RPMI7951 (cell line): ENCODE data around the gene SUCLA2. TPM values are rescaled to one million over a fixed set of nuclear protein-coding genes. Genes with fewer than 3 reads are reported as not detected.

Experiments used
- DNase-seq: peaks from one replicate; pipeline ENCODE4 v3.0.0-alpha.2; 2012; ENCODE audit warnings: low read depth
- total RNA-seq: library from RNA; depleted of rRNA; stranded (reverse); fragments of >200 nt; shearing (Covaris generic); gene quantifications from 2 replicates; pipeline ENCODE4 v1.2.3, GENCODE V29; 2014; rRNA removed

Gene SUCLA2
- 40.7 and 59.1 TPM in 2 replicates for total RNA-seq

DNA sequence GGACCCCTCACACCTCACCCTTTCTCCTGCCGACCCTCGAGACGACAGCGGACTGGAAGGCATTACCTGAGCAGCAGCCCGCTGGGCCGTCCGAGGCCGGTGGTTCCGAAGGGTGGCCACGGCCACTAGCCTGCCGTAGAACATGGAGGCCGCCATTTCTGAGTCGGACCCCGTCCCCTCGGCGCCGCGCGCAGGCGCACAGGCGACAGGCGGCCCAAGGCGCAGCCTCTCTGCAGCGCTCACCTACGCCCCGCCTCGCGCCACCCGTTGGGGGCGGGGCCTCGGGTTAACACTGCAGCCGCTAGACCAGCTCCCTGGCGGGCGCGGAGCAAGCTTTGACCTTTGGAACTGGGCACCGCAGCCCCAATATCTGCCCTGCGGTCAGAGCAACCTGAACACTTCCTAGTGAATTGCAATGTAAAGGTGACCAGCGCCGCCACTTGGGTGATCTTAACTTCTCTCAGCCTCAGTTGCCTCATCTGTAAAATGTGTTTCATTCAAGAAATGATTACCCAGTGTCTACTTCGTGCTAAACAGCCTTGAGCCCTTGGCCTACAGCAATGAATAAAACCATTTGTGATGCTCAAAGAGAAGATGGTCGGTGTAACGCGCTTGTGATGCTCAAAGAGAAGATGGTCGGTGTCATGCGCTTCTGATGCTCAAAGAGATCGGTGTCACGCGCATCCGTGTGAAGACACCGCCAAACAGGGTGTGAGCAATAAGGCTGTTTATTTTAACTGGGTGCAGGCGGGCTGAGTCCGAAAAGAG is at the start of gene SUCLA2:
Gene SUCLA2 (minus strand): TSS at position 160 of the 768 bp plus-strand sequence. CDS start 4 bp downstream, at position 156.
- DNase-seq, result peak; percentile 83

DNA sequence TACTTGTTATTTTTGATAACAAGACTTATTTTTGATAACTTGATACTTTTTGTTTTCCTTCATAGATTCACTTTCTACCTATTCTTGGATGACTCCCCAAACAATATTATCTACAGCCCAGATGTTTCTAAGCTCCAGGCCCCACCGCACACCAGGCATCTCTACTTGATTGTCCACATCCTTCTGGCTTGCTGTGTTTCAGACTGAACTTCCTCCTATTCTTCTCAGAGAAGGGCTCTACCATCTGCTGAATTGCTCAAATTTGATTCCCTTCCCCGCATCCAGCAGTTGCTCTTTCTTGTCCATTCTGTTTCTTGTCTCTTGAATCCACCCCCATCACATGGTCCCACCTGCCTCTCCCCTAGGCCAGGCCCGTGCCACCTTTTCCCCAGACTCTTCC is 49.5 kb upstream of the SUCLA2 start:
- DNase-seq, result no peak

DNA sequence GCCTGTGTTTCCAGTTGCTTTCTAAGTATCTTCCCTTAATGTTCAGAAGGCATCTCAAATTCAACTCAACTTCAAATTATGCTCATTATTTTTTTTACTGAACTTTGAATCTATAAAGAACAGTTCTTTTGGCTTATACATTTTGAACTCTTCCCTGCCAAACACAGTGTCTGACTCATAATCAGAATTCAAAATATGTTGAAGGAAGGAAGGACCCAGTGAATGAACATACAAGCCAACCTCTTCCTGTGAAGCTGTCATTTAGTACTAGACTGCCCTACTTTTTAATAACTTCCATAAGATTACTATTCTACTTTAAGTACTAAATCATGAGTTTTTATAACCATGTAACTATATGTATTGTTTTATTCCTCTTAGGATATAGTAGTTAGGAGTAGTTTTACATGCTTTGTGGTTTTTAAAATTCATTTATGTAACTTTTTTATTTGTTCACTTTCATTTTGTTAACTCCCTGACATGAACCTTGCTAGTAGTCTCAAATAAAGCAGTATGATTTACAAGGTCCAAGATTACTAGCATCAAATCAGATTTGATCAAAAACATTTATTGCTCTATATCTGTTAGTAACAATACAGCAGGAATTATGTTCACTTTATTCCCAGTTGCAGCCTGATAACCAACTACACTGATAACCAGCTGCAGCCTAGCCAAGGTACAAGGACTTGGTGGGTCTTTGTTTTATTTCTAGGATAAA is 42.9 kb upstream of the SUCLA2 start:
- no peak for DNase-seq

DNA sequence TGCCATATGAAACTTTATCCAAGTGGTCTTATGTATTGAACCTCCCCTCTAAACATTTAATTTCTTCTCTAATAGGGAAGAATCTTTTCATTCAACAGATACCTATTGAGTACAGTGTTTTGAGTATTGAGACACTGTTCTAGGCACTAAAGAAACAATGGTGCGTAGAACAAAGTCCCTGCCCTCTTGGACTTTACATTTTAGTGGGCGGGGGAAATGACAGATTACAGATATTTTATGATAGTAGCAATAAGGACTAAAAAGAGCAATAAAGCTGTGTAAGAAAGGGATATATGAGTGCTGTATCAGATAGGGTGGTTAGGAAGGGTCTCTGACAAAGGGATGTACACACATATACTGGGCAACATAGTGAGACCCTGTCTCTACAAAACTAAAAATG is 41.8 kb upstream of the SUCLA2 start:
- no peak for DNase-seq

DNA sequence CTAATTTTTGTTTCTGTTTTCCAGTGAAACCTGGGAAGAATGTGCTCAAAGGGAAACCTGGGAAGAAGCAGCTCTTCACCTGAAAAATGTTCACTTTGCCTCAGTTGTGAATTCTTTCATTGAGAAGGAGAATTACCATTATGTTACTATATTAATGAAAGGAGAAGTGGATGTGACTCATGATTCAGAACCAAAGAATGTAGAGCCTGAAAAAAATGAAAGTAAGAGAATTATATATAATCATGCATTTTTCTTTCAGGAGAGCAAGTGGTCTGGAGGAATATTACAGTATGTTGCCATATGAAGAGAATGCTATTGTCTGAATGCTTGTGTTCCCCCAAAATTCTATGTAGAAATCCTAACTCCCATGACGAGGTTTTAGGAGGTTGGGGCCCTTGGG is 39.8 kb upstream of the SUCLA2 start:
- DNase-seq, result no peak

DNA sequence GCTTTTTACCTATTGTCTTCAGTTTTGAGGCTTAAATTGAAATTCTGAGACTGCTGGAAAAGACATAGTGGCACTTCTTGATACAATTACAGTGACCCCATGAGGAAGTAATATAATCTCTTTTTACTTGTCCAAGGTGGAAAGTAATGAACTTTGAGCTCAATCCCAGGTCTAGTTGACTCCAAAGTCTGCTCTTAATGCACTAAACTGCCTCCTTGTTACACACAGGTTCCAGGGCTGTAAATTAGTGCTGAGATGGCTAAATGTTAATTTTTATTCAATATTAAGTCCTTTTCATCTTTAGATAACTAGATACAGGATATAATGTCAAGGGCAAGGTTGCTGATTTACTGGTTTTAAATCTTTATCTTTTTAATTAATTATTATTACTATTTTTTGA is 39.0 kb upstream of the SUCLA2 start:
- no peak for DNase-seq

DNA sequence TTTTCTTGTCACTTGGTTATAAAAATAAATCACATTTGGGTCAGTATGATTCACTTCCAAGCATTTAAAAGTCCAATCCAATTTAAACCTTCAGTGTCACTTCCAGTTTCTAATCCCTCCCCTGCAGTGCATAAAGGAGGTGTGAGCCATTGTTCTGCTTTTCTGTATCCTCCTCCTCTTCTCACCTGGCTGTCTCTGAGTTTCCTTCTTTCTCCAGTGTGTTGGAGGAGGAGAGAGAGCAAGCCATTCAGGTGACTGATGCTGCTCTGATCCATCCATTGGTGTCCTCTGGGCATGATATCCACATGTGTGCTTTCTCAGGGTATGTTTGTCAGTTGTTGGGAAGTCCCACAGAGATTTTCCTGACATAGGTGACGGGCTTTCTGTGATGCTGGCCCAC is 37.7 kb upstream of the SUCLA2 start:
- DNase-seq, result no peak

DNA sequence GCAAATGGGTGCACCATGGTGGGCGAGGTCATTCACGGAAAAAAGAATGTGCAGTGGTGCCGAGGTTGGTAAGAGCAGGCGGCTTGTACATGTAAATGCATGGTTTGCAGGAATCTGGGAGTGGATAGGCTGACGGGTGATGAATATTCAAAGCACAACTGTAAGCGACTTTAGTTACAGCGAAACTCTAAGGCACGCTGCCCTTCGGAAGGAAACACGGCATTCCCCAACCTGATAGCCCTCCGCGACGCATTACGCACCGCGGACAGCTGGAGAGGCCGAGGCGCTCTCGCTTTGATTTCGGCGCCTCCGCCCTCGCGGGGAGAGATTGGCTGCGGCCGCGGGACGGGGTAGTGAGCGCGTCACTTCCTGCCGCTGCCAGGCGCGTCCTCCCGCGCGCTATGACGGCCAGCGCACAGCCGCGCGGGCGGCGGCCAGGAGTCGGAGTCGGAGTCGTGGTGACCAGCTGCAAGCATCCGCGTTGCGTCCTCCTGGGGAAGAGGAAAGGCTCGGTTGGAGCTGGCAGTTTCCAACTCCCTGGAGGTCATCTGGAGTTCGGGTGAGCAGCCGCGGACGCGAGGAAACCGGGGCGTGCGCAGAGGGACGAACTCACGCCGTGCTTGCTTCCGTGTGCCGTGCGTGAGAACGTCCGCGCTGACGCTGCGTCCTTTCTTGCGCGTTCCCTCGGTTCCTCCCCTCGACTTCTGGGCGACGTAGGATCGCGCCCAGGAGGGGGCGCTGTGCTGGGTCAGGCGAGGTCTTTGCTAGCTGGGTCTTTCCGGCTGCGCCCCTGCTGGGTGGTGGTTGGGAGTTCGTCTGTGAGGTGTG is 36.5 kb upstream of the SUCLA2 start, which contains the start of gene NUDT15:
Gene NUDT15 (plus strand): TSS at position 381 of the 828 bp plus-strand sequence. CDS start 21 bp downstream, at position 402.
- peak; percentile 92 for DNase-seq

DNA sequence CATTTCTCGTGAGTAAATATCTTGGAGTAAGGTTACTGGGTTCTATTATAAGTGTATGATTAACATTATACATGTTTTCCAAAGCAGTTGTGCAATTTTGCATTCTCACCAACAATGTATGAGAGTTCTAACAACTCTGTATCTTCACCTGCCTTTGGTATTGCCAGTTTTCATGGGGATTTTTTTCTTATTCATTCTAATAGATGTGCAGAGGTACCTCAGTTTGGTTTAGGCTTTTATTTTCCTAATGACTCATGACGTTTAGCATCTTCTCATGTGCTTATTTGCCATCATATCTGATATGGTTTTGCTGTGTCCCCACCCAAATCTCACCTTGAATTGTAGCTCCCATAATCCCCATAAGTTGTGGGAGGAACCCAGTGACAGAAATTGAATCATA is 28.8 kb upstream of the SUCLA2 start:
- DNase-seq, result no peak

DNA sequence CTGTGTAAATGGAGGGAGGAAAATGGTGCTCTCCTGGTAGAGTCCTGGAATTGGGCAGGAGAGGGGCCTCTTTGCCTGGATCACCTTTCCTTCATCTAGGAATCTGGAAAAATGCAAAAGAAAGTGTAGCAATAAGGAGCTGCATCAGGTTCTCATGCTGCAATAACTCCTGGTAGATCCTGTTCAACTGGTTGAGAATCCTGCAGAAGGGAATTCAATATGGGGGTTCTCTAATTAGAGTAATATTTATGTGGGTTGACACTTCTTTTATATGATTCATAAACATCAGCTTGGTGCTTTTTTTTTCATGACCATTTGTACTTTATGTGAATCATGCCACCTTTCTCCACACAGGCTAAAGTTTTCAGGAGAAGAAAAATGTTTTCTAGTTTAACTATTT is 27.0 kb upstream of the SUCLA2 start:
- DNase-seq, result no peak

DNA sequence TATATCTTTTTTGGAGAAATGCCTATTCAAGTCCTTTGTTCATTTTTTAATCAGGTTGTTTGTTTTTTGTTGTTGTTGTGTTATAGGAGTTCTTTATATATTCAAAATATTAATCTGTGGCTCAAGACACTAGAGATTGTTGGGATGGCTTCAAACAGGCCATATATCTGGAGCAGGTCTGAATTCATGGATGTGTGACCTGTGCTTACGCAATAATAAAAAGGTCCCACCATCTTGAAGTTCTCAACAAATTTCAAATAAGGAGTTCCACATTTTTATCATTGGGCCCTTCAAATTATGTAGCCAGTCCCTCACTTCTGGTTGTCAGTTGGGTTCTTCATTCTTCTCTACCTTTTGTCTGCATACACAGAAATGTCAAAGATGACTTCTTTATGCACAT is 18.7 kb upstream of the SUCLA2 start:
- no peak for DNase-seq

DNA sequence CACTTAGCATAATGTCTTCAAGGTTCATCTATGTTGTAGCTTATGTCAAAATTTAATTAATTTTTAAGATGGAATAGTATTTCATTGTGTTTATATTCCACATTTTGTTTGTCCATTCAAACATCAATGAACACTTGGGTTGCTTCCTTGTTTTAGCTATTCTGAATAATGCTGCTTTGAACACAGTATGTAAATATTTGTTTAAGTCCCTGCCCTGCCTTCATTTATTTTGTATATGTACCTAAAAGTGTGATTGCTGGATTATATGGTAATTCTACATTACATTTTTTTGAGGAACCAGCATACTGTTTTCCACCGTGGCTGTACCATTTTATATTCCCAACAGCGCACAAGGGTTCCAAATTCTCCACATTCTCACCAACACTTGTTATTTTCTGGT is 17.6 kb upstream of the SUCLA2 start:
- no peak for DNase-seq

DNA sequence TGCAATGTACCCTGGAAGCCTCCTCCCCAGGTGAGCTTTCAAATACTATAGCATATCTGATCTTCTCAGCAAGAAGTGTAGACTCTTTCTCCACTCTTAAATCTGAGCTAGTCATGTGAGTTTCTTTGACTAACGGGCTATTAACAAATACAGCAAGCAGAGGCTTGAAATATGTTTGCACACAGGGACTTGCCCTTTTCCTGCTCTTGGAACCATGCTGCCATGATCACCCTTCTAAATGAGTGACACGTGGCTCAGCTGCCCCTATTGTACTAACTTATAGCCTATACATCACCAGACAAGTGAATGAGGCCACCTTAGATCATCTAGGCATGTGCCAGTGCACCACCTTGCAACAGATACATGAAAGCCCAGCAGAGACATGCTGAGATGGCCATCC is 13.3 kb upstream of the SUCLA2 start:
- DNase-seq, result no peak

DNA sequence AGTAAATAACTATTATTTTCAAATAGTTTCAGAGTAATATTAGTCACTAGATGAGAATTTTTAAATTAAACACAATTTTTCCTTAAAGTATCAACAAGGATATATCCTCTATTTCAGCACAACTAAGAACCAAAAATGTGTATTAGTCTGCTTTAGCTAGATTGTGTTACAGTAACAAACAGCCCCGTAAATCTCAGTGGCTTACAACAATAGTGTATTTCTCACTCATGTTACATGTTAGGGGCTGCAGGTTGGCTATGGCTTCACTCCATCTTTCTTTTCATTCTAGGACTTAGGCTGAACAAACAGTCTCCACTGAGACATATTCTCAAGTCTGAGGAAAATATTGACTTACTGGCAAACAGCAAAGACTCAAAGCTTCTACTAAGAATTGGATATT is 11.6 kb upstream of the SUCLA2 start:
- DNase-seq, result no peak

DNA sequence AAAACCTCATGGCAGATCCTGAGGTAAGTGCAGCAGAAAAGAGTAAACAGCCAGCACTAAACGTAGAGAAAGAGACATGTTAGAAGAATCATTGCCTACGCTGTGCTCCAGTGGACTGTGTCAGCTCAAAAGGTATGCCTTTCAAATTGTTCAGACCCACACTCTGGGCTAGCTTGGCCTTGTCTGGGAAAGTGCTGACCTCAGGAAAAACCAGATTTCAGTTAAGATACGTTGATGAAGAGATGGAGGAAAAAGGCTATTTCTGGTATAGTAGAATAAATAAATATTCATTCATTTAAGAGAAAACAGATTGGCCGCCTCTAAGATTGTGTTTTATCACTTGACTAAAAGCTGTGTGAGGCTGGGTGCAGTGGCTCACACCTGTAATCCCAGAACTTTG is 9.6 kb upstream of the SUCLA2 start:
- no peak for DNase-seq

DNA sequence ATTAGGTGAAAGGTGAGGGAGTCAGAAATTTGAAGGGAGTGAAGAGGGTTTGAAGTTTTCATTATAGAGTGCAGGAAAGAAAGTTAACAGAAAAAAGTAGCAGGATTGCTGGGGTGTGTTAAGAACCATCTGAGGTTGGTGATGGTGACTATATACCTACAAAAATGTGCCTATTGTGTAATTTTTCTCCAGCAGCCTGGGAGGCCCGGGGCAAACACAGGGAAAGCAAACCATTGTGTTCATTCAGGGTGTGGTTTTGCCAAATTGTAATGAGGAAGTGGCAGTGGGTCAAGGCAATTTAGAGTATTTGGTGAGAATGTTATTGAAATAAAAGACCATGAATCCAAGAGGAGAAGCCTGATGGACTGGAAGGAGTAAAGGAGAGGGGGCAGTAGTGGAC is 8.2 kb upstream of the SUCLA2 start:
- DNase-seq, result peak; percentile 76

DNA sequence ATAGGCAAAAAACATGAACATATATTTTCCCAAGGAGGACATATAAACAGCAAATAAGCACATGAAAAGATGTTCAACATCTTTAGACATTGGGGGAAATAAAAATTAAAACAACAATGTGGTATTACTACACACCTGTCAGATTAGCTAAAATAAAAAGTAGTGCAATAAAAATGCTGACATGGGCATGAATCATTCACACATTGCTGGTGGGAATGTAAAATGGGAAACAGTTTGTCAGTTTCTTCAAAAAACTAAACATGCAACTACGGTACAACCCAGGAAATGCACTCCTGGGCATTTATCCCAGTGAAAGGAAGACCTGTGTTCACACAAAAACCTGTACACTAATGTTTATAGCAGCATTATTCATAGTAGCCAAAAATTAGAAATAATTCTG is 5.3 kb upstream of the SUCLA2 start:
- DNase-seq, result no peak

DNA sequence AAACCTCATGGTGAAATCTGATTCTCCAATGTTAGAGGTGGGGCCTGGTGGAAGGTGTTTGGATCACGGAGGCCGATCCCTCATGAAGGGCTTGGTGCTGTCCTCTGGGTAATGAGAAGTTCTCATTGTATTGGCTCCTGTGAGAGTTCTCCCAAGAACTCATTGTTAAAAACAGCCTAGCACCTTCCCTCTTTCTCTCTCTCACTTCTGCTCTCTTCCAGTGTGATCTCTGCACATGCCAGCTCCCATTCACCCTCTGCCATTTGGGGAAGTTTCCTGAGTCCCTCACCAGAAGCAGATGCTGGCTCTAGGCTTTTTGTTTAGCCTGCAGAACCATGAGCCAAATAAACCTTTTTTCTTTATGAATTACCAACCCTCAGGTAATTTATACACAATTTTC is 3.1 kb upstream of the SUCLA2 start:
- DNase-seq, result no peak

DNA sequence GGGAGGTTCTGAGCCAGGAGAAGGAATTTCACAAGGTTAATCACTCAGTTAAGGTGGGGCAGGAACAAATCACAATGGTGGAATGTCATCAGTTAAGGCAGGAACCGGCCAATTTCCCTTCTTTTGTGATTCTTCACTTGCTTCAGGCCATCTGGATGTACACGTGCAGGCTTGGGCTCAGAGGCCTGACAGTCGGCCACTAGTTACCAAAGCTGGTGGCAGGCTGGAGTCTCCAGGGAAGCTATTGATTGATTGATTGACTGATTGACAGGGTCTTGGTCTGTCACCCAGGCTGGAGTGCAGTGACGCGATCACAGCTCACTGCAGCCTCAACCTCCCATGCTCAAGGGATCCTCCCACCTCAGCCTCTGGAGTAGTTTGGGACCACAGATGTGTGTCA is 926 bp upstream of the SUCLA2 start:
- peak; percentile 19 for DNase-seq

DNA sequence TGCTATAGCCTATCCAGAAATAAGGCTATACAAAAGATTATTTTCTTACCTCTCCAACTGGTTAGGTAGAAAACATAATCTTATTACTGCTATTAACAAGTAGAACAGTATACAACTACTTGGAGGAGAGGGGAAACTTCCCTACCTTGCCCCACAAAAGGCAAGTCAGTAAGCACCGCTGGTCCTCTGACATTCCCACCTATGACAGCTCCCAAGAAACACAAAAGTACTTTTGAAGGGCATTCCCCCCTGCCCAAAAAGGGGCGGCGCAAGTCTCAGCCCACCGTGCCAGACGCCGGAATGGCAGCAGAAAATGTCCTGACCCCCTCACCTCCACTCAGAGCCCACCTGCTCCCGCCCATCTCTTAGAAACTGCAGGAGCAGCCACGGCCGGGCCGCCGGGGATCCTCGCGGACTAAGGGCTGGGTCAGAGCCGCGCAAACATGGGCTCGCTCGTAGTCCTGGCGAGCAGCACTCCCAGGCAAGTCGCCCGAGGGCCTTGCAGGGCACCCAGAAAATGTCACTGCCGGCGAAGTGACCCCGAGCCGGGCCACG is 437 bp downstream of the SUCLA2 start:
- peak; percentile 5 for DNase-seq

DNA sequence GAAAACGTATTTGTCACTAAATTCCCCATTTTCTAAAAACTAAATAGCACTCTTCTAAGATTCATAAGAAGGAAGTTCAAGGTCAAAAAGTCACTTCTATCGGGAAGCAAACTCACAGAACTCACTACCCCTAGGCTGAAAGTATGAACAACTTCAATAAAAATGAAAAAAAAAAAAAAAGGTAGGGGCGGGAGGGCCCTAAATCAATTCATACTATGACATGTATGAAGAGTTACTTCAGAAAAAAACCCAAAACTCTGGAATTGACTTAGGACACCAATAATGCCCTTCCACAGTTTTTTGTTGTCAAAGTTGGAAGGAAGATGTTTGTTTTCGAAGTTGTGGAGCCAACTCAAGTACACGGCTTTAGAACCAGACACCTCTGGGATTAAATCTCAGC is 1.1 kb downstream of the SUCLA2 start:
- DNase-seq, result no peak

DNA sequence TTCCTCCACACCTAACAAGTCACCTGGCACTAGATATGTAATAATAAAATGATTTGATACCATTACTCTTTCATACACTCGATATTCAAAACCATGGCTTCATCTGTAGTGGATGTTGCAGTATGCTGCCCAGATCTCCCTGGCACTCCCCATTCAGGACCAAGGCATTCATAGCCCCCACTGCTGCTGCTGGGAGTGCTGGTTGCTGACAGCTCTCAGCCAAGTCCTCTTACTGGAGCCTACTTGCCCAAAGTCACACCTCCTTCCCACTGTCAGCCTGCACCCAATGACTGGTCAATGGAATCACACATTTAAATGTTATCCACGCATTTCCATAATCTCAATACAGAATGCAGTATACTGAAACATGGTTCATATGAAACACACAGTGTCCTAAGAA is 3.7 kb downstream of the SUCLA2 start:
- DNase-seq, result no peak
